ENCODE data around the gene DOCK9.

The DOCK9 gene

GRCh38 chr13:98888222-98888889 is 89.5 kb downstream of the DOCK9 start:
- DNase-seq (ENCODE audit: low read depth, low spot score): no peak

GRCh38 chr13:98886587-98887230 is 91.2 kb downstream of the DOCK9 start:
- DNase-seq (ENCODE audit: low read depth, low spot score): no peak

GRCh38 chr13:98885600-98885999 is 92.3 kb downstream of the DOCK9 start:
- no peak for DNase-seq (ENCODE audit: low read depth, low spot score)

GRCh38 chr13:98883998-98884397 is 93.9 kb downstream of the DOCK9 start:
- DNase-seq (ENCODE audit: low read depth, low spot score): no peak

- DNase-seq (ENCODE audit: low read depth, low spot score): no peak
Observed at GRCh38 chr13:98881390-98881789, 96.5 kb downstream of the DOCK9 start.

GRCh38 chr13:98880677-98881076 is 97.2 kb downstream of the DOCK9 start:
- DNase-seq (ENCODE audit: low read depth, low spot score): no peak

GRCh38 chr13:98879957-98880356 is 97.9 kb downstream of the DOCK9 start:
- DNase-seq (ENCODE audit: low read depth, low spot score): no peak

- DNase-seq (ENCODE audit: low read depth, low spot score): no peak
Observed at GRCh38 chr13:98879127-98879520, 98.7 kb downstream of the DOCK9 start.

- DNase-seq (ENCODE audit: low read depth, low spot score): no peak
Observed at GRCh38 chr13:98878486-98879126, 99.3 kb downstream of the DOCK9 start.

- DNase-seq (ENCODE audit: low read depth, low spot score): no peak
Observed at GRCh38 chr13:98877936-98878335, 99.9 kb downstream of the DOCK9 start.

- no peak for DNase-seq (ENCODE audit: low read depth, low spot score)
Observed at GRCh38 chr13:98877466-98877865, 100.4 kb downstream of the DOCK9 start.

- no peak for DNase-seq (ENCODE audit: low read depth, low spot score)
Observed at GRCh38 chr13:98875146-98875729, 102.6 kb downstream of the DOCK9 start.

GRCh38 chr13:98874029-98874397 is 103.9 kb downstream of the DOCK9 start:
- DNase-seq (ENCODE audit: low read depth, low spot score): no peak

- no peak for DNase-seq (ENCODE audit: low read depth, low spot score)
Observed at GRCh38 chr13:98873377-98874028, 104.4 kb downstream of the DOCK9 start.

GRCh38 chr13:98871727-98872126 is 106.1 kb downstream of the DOCK9 start:
- DNase-seq (ENCODE audit: low read depth, low spot score): no peak

- DNase-seq (ENCODE audit: low read depth, low spot score): no peak
Observed at GRCh38 chr13:98869408-98870090, 108.3 kb downstream of the DOCK9 start.

GRCh38 chr13:98868932-98869331 is 108.9 kb downstream of the DOCK9 start:
- DNase-seq (ENCODE audit: low read depth, low spot score): no peak

- no peak for DNase-seq (ENCODE audit: low read depth, low spot score)
Observed at GRCh38 chr13:98866882-98867281, 111.0 kb downstream of the DOCK9 start.

- DNase-seq (ENCODE audit: low read depth, low spot score): no peak
Observed at GRCh38 chr13:98860491-98860890, 117.4 kb downstream of the DOCK9 start.

- no peak for DNase-seq (ENCODE audit: low read depth, low spot score)
Observed at GRCh38 chr13:98858191-98858590, 119.7 kb downstream of the DOCK9 start.

GRCh38 chr13:98856983-98857382 is 120.9 kb downstream of the DOCK9 start:
- DNase-seq (ENCODE audit: low read depth, low spot score): no peak

GRCh38 chr13:98854448-98854847 is 123.4 kb downstream of the DOCK9 start:
- no peak for DNase-seq (ENCODE audit: low read depth, low spot score)
